Fibroblast of mammary gland (primary cell): ENCODE measurements around the gene PREX1.

ENCODE experiments used
- DNase-seq: peaks from one replicate; pipeline ENCODE4 v3.0.0-alpha.2; 2010; ENCODE audit warnings: low read depth
- H3K4me3 ChIP-seq: 2 replicates; pipeline ENCODE4 v1.5.1; 2011; ENCODE audit warnings: low read depth, mild to moderate bottlenecking, low read length, moderate library complexity; ENCODE audit not compliant: control insufficient read depth
- TF ChIP-seq, protein P1 (sequence below): conservative IDR thresholded peaks from 2 replicates; pipeline ENCODE4 v1.5.1; 2011; ENCODE audit warnings: low read depth, low read length, inconsistent platforms; ENCODE audit not compliant: control insufficient read depth, insufficient read depth

PREX1 gene

DNA sequence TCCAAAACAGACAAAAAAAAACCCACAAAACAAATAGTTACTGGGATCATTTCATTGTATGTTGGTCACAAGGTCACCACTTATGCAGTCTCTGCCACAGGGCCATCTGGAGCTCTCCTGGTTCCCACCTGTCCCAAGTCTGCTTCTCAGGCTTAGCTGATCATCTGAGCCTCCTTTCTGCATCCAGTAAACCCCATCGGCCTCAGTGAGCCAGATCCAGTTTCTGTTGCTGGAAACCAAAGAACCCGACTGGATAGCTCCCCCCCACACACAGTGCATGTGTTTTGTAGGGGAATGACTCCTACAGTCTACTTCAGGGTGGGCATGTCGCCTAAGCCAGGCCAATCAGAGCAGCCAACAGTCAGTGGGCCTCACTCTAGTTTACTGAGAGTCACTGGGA is 233.3 kb downstream of the PREX1 start:
- no peak for DNase-seq
- H3K4me3 ChIP-seq, result no peak overlapping the region
- TF ChIP-seq, protein P1, sequence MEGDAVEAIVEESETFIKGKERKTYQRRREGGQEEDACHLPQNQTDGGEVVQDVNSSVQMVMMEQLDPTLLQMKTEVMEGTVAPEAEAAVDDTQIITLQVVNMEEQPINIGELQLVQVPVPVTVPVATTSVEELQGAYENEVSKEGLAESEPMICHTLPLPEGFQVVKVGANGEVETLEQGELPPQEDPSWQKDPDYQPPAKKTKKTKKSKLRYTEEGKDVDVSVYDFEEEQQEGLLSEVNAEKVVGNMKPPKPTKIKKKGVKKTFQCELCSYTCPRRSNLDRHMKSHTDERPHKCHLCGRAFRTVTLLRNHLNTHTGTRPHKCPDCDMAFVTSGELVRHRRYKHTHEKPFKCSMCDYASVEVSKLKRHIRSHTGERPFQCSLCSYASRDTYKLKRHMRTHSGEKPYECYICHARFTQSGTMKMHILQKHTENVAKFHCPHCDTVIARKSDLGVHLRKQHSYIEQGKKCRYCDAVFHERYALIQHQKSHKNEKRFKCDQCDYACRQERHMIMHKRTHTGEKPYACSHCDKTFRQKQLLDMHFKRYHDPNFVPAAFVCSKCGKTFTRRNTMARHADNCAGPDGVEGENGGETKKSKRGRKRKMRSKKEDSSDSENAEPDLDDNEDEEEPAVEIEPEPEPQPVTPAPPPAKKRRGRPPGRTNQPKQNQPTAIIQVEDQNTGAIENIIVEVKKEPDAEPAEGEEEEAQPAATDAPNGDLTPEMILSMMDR, result no peak

DNA sequence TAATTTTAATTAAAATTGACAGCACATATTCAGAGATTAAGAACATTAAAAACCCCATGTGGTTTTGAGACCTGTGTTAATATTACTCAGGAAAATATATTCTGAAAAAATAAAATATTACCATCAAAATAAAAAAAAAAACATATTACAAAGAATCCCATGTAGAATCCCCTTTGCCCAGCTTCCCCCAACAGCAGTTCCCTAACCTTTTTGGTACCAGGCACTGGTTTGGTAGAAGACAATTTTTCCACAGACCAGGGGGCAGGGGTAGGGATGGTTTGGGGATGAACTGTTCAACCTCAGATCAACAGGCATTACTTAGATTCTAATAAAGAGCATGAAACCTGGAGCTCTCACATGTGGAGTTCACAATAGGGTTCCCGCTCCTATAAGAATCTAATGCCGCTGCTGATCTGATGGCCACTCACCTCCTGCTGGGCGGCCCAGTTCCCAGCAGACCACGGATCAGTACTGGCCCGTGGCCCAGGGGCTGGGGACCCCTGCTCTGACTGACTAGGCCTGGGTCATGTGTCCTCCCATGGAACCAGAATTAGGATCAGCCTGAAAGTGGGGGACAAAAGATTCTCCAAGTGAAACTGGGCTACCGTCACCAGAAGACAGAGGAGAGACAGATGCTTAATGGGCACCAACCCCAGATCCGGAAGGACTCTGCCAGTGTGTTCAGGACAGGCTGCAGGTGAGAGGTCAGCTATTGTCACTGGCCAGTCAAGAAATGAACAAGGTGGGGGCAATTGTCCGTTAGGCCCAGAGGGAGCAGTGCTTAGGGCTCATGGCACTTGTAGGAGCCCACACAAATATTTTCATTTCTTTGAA is 235.5 kb downstream of the PREX1 start:
- TF ChIP-seq, protein P1, result no peak
- H3K4me3 ChIP-seq, result no peak overlapping the region
- no peak for DNase-seq

DNA sequence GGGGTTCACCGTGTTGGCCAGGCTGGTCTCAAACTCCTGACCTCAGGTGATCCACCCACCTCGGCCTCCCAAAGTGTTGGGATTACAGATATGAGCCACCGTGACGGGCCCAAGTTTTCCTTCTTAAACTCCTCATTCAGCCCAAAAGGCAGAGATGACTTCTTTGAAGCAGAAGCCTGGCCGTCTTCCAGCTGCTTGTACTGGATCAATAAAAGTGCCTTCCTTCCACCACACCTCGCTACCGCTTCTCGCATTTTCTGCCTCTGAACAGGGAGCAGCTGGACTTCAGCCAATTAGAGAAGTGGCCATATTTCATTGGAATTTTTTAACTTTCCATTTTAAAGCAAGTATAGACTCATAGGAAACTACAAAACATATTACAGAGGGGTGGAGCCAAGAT is 241.1 kb downstream of the PREX1 start:
- TF ChIP-seq, protein P1, result no peak
- no peak overlapping the region for H3K4me3 ChIP-seq
- DNase-seq, result no peak

DNA sequence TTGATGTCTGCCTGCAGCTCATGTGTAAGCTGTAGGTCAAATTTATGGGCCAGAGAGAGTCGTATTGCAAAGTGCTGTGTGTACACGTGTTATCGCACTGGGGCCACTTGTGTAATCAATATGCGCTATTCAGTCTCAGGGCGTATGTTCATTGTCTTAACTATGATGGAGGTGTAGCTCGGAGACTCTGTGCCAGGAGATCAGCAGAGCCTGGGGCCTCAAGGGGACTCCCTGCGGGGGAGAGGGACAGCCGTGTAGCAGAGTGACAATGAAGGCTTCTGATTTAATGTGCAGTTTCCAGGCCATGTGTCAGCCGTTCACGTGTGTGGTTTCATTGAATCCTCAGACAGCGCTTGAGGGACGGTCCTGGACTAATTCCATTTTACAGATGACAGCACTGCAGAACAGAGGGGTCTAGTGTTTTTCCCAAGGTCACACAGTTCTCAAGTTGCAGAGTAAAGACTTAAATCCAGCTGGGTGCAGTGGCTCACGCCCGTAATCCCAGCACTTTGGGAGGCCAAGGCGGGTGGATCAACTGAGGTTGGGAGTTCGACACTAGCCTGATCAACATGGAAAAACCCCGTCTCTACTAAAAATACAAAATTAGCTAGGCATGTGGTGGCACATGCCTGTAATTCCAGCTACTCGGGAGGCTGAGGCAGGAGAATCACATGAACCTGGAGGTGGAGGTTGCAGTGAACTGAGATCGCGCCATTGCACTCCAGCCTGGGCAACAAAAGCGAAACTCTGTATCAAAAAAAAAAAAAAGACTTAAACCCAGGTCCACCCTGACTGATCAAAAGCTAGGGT is 242.5 kb downstream of the PREX1 start:
- TF ChIP-seq, protein P1, result no peak
- no peak for DNase-seq
- H3K4me3 ChIP-seq, result no peak overlapping the region

DNA sequence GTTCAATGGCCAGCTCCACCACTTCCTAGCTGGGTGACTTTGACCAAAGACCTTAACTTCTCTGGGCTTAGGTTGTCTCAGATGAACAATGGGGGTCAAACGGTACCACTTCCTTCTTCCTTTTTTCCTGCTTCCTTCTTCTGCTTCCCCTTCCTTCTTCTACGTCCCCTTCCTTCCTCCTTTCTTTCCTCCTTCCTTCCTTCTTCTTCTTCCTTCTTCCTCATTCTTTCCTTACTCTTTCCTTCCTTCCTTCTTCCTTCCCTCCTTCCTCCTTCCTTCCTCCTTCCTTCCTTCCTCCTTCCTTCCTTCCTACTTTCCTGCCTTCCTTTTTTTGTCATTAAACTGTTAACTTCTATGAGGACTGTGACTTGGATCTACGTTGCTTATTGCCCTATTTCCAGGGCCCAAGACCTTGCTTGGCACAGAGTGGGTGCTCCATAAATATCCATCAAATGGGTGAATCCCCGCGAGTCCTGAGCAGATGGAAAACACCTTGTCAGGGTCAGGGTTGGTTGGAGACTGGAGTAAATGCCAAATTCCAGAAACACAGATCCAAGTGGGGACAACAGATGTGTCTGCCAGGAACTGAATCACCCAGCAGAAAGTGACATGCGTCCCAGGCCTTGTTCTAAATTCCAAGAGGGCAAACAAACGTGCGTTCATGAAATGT is 243.3 kb downstream of the PREX1 start:
- TF ChIP-seq, protein P1, result no peak

DNA sequence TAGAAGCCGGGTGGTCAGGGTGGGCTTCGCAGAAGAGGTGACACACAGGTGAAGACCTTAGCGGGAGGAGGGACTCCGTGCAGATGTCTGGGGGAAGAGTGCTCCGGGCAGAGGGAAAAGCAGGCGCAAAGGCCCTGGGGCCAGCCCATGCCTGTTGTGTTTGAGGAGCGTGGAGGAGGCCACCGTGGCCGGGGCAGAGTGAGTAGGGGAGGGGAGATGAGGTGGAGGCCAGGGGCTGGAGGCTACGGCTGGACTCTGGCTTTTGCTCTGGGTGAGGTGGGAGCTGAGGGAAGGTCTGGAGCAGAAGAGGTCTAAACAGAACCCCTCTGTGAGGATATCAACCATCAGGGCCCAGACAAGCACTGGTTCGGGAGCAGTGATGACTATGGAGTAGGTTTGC is 244.0 kb downstream of the PREX1 start:
- H3K4me3 ChIP-seq, result no peak overlapping the region
- TF ChIP-seq, protein P1, result no peak
- no peak for DNase-seq

More for the DNA sequence above, 243.3 kb downstream of the PREX1 start:
- DNase-seq, result no peak
- H3K4me3 ChIP-seq, result no peak overlapping the region
